Epithelial cell of prostate (primary cell): ENCODE results near the gene B4GALT6.
"Not testable (repeated sequence)": the region's sequence is repeated elsewhere in the genome, so short reads cannot be mapped to it uniquely, and the experiment has no call there.

Experiments used
- DNase-seq: peaks from one replicate; pipeline ENCODE4 v3.0.0-alpha.2; 2011; ENCODE audit warnings: low read depth, low spot score
- H3K27ac ChIP-seq: fragments of 450-650 bp; 2 replicates; pipeline ENCODE4 v1.5.1; 2017; ENCODE audit warnings: mild to moderate bottlenecking

Gene B4GALT6, protein sequence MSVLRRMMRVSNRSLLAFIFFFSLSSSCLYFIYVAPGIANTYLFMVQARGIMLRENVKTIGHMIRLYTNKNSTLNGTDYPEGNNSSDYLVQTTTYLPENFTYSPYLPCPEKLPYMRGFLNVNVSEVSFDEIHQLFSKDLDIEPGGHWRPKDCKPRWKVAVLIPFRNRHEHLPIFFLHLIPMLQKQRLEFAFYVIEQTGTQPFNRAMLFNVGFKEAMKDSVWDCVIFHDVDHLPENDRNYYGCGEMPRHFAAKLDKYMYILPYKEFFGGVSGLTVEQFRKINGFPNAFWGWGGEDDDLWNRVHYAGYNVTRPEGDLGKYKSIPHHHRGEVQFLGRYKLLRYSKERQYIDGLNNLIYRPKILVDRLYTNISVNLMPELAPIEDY

DNA sequence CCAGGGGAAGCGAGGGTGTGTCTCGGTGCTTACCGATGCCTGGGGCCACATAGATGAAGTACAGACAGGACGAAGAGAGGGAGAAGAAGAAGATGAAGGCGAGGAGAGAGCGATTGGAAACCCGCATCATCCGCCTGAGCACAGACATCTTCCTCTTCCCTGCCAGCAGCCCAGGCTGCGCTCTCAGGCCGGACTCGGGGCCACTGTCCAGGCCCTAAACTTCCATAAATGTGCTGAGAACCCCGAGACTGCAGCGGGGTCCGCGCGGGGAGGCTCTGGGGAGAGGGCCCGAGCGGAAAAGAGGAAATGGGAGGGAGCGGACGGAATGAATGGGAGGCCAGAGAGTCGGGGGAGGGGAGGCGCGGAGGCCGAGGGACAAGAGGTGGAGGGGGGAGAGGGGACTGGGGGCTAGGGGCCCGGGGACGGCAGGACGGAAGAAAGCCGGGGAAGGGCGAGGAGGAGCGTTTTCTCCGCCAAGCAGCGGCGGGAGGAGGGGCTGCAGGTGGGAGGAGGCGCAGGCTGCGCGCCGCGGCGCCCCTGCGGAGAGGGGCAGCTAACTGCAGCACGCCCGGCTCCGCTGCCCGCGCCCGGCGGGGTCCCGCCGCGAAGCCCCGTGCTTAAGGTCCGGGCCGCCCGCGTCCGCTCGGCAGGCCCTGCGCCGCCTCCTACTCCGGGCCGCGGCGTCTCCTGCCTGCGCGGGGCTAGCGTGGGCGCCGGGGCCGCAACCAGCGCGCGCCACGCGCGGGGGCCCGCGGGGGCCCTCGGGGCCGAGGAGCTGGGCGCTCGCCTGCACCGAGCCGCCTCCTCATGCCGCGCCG, at the start of gene B4GALT6:
TSS of gene B4GALT6 (minus strand) at position 303 of the 818 bp plus-strand sequence. CDS start at position 148, 155 bp downstream.
- peak within 1 kb of the TSS; percentile 62 for H3K27ac ChIP-seq
- DNase-seq = no peak

DNA sequence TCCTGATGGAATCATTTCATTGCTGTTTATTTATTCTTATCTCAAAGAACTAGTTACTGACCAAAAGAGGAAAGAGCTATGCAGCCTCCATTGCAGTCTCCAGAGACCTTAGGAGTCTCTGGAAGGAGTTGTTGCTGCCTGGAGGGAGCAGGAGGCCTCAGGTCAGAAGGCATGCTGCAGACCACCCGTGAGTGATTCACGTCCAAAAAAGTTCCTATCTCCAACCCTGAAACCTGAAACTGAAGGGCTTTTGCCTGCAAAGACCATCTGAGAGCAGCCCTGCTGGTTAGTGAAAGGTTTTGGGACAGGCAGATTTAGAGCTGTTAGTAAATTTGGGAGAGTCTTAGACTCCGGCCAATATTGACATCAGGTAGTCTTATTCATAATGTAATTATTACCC, 47.2 kb upstream of the B4GALT6 start:
- DNase-seq = no peak
- no peak overlapping the region for H3K27ac ChIP-seq

DNA sequence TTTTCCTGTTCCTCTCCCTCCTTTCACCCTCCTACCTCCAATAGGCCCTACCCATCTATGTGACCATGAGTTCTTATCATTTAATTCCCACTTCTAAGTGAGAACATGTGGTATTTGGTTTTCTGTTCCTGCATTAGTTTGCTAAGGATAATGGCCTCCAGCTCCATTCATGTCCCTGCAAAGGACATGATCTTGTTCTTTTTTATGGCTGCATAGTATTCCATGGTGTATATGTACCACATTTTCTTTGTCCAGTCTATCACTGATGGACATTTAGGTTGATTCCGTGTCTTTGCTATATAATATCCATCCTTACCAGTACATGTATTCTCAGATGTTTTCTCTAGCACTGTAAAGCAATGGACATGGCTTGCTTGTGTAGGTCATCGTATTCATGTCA, 44.8 kb upstream of the B4GALT6 start:
- H3K27ac ChIP-seq, DNase-seq: not testable (repeated sequence)

DNA sequence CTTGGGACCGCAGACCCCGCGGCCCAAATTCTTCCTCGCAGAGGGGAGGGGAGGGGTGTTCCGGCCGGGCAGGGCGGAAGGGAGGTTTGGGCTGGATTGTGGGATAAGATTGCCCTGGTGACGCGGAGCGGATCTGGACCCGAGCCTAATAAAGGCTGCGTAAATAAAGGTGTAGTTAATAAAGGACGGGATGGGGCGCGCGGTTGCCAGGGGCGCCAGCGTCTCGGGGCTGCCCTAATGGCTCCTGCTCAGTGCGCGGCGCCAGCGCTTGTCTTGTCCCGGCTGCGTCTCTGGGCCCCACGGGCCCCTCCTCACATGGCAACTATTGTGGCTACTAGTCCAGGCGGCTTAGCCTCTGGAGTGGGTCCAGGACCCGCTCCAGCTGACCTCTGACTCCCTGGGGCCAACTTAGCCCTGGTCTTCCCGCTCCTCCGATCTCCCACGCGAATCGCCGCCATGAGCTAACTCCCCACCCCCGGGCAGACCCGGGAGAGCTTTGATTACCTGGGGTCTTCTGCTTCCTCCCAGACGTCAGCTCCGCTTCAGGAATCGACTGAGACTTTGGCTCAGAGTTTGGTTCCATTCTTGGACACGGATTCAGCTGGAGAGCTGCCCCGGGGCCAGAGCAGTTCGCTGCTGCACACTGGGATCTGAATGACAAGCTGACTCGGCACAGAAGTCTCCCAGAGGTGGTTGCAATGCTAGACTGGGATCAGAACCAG, 39.8 kb upstream of the B4GALT6 start:
- no peak for DNase-seq
- no peak overlapping the region for H3K27ac ChIP-seq

DNA sequence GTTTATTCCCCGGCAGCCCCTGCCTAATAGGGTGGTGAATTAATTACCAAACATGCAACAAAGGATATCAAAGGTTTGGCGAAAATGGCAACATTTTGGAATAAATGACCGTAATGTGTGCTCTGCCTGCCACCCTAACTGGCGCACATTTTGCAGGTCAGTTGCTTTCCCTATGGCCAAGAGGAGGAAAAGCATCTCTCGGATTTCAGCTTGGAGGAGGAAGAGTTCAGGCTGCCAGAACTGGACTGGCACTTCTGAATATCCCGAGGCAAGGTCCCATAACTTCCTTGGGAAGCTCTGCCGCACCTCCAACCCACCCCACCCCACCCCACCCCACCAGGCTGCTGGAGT, 39.2 kb upstream of the B4GALT6 start:
- H3K27ac ChIP-seq = no peak overlapping the region
- no peak for DNase-seq

DNA sequence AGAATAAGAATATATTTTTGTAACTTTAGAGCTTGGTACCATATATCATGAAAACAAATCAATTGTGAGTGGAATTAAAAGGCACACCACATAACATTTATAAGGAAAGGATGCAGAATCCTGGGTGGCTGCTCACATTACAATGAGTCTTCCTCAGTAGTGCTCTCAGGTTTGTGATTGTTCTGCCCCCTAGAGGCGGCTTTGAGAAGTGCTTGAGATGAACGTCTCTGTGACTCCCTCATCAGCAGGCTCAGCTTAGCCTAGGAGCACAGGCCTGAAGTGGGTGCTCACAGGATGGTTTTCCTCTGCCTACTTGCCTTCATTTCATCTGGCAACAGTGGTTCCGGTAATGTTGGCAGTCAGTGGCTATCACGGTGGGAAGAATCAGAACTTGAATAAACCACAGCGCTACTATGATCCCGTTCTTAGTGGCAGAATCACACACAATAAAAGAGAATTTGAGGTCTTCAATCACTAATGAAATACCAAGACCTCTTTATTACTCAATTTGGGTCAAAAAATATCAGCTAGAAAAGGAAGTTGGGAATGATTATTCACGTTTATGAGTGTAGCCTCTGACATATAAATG, 38.1 kb upstream of the B4GALT6 start:
- no peak overlapping the region for H3K27ac ChIP-seq
- peak; percentile 18 for DNase-seq

DNA sequence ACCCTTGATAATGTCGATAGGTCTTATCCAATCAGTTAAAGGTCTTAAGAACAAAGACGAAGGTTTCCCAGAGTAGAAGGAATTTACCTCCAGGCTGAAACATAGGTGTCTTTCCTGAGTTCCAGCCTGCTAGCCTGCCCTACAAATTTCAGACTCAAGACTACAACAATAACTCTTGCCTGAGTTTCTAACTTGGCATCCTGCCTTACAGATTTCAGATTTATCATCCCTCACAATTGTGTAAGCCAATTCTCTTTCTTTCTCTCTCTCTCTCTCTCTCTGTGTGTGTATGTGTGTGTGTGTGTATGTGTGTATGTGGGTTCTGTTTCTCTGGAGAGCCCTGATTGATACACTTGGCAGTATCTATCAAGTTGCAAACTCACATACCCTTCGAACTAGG, 37.2 kb upstream of the B4GALT6 start:
- no peak overlapping the region for H3K27ac ChIP-seq
- DNase-seq = no peak

DNA sequence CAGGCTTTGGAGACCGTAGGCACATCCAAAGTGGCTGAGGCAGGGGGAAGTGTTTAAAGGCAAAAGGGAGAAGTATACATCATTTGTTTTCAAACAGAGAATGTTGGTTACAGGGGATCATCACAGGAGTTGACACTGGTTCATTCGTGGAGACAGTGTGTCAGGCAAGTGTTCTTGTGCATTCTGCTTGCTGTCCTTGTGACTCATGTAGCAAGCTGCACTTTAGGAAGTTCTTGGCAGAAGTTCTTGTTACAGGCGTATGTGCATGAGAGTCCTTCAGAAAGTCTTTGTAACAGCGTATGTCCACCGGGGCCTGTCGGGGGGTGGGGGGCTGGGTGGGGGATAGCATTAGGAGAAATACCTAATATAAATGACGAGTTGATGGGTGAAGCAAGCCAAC, 36.5 kb upstream of the B4GALT6 start:
- no peak for DNase-seq

DNA sequence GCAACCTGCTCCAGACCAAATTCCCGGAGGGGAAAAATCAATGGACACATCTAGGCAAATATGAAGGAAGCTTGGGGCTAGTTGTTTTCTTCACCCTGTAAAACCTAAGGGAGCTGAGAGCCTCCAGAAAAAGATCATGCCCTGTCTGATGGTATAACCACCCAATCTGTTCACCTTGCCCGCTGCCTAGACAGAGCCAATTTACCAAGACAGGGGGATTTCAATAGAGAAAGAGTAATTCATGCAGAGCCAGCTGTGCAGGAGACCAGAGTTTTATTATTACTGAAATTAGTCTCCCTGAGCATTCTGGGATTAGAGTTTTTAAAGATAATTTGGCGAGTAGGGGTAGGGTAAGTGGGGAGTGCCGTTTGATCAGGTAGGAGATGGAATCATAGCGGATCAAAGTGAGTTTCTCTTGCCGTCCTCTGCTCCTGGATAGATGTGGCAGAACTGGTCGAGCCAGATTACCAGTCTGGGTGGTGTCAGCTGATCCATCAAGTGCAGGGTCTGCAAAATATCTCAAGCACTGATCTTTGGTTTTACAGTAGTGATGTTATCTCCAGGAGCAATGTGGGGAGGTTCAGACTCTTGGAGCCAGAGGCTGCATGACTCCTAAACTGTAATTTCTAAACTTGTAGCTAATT, 35.1 kb upstream of the B4GALT6 start:
- H3K27ac ChIP-seq = no peak overlapping the region
- DNase-seq = no peak

More for the DNA sequence above, 36.5 kb upstream of the B4GALT6 start:
- no peak overlapping the region for H3K27ac ChIP-seq

DNA sequence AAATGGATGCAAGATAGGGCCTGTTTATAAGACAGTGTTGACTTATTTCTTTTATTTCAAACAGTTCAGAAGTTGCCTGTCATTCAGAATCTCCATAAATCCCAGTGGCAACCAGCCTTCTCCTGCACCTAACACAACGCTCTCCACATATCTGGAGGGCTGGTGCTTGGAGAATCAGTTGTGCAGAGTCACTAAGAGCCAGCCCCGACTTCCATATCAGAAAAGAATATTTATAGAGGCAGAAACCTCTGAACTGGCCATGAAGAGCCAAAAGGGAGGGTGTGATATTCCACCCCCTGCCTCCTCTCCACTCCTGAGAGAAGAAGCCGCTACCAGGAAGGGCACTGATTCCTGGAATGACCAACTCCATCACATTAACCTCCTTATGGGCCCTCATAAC, 34.0 kb upstream of the B4GALT6 start:
- H3K27ac ChIP-seq = no peak overlapping the region
- no peak for DNase-seq

DNA sequence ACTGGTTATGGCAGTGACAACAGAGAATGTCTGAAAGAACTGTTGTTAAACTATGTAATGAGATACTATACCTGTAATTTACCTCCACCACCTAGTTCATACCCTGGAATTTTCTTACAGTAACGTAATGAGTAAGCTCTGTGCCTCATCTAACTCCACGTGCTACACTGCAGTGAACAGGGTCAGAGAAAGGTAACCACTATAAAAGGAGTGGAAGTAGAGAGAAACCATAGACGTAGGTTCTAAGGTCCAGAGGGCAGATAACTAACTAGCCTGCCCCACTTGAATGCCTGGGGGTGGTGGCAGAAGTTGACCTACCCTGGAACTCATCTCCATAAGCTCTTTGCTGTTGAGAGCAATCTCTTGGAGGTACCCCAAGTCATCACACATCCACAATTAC, 32.0 kb upstream of the B4GALT6 start:
- H3K27ac ChIP-seq = no peak overlapping the region
- no peak for DNase-seq

DNA sequence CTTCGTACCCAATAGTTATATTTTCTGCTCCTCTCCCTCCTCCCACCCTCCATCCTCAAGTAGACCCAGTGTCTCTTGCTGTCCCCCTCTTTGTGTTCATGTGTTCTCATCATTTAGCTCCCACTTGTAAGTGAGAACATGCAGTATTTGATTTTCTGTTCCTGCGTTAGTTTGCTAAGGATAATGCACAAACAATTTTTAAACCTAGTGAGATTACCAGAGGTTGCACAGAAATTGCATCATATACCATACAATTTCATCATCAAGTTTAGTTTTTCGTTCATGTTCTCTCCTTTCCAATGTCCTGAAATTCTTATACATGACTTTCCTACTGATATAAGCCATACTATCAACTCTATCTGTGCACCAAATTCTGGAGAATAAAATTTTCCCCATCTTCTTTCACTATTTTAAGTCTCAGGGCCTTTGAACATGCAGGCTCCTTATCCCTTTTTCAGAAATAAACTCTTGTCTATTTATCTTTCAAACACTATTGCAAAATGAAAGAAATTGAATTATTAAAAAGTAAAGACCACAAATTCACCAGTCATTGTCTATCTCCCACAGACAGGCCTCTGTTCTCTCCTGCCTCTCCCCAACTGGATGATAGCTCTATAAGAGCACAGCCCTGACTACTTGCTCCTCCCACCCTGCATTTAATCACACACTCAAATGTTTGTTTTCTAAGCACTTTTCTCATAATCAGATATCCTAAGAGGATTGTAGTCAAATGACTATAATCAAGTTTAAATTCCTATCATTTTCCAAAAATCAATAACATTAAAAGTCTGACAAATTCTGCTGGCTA, 27.2 kb upstream of the B4GALT6 start:
- no peak for DNase-seq
- H3K27ac ChIP-seq = no peak overlapping the region

DNA sequence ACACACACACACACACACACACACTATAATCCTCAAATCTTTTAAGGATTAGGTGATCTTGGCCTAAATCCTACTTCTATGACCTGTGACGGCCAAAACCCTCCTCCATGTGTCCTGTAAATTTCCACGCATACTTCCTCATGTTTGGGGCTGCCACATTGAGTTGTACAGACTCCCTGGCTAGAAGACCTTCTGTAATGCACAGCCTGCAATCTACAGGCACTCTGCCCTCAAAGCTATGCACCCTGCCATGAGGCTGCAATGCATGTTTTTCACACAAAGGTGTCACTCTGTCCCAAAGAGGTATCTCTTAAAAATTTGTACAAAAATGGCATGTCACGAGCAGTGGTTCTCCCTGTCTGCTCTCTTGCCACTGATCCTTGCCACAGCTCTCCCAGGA, 26.4 kb upstream of the B4GALT6 start:
- H3K27ac ChIP-seq = no peak overlapping the region
- DNase-seq = no peak

DNA sequence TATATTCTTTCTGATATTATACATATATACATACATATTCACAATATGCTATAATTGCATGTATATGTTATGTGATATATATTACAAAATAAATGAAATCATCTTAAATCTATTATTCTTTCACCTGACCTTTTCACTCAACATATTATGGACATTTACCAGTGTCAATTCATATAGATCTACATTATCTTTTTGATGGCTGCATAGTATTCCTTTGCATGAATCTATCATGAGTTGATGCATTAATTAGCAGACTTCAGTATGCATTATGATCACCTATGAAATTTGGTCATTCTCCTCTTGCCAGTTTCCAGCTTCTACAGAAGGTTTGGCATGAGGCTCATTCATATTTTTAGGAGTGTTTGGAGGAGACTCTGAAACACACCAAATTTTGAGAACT, 23.4 kb upstream of the B4GALT6 start:
- DNase-seq = no peak
- H3K27ac ChIP-seq = no peak overlapping the region

DNA sequence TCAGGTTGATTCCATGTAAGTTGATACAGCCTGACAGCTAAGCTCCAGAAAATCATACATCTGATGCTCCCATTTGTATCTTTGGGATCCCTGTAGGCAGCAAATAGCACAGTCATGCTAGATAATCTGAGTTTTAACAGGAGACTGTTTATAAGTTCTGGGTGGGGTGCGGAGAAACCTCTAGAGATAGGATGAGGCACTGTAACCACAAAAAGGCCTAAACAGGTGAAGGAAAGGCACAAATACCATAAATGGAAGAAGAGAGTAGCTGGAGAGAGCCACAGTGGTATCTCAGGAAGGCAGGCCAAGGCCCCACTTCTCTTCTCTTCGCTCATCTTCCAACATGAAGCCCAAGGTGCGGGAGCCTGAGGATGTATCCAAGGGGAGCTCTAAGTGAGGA, 18.1 kb upstream of the B4GALT6 start:
- no peak overlapping the region for H3K27ac ChIP-seq
- DNase-seq = no peak

DNA sequence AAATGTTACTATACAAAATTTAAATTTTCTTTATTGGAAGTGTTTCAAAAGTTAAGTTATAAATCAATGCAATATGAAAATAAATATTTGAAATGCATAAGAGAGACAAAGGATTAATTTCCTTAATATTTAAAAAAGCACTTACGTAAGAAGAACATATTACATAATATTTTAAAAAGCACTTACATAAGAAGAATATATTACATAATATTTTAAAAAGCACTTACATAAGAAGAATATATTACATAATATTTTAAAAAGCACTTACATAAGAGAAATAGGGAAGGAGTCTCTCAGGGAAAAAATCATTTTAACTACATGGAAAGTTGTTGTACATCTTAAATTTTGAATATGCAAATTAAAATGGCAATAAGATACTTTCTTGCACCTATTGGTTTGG, 17.4 kb upstream of the B4GALT6 start:
- no peak for DNase-seq
- no peak overlapping the region for H3K27ac ChIP-seq

DNA sequence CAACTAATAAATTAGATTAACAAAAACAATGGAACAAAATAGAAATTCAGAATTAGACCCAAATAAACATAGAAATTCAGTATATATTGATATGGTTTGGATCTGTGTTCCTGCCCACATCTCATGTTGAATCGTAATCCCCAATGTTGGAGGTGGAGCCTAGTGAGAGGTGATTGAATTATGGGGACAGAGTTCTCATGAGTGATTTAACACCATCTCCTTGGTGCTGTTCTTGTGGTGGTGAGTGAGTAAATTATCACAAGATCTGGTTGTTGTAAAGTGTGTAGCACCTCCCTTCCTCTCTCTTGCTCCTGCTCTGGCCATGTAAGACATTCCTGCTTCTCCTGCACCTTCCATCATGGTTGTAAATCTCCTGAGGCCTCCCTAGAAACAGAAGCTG, 16.6 kb upstream of the B4GALT6 start:
- H3K27ac ChIP-seq = no peak overlapping the region
- no peak for DNase-seq

DNA sequence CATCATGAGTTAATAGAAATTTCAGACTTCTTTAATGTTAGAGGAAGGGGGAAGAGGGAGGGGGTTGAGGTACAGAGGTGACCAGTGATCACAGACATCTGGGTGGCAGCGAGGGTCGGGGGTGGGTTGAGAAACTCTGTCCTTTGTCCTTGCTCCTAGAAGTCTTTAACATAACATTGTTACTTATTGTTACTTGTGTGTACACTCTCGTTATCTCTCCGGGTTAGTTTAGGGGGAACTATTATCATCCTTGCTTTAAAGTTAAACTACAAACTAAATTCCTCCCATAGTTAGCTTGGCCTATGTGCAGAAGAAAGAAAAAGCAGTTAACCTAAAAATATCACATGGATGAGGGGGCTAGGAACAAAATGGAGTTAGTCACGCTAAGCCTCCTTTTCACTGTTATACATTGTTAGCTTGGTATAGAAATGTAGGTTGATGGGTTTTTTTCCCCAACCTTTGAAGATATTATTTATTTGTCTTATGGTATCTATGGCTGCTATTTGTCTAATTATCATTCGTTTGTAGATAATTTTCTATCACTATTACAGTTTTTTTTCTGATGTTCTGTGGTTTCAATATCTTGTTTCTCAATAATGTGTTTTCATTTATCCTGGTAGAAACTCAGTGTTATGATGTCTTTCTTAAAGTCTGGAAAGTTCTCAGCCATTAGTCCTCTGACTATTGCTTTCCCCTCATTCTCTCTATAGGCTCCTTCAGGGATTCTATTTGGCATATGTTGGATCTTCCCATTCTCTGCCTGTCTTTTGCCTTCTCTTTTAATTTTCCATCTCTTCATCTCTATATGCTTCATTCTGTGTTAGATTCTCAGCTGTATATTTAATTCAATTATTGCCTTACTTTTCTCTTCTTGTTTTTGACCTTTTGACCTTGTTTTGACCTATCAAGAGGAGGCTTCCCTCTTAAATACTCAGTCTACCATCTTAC, 13.2 kb upstream of the B4GALT6 start:
- no peak for DNase-seq
- H3K27ac ChIP-seq = no peak overlapping the region
